Fibroblast of pulmonary artery (primary cell): Measurements from ENCODE around the gene FHOD3.

ENCODE experiments used
- DNase-seq: peaks from one replicate; pipeline ENCODE4 v3.0.0-alpha.2; 2010; ENCODE audit warnings: low read depth
- H3K4me3 ChIP-seq: replicated peaks from 2 replicates; pipeline ENCODE4 v1.5.1; 2011; ENCODE audit warnings: low read depth, mild to moderate bottlenecking, control low read depth, low read length, moderate library complexity
- TF ChIP-seq, protein P1 (sequence below): IDR thresholded peaks from 2 replicates; pipeline ENCODE4 v1.5.1; 2011; ENCODE audit warnings: mild to moderate bottlenecking, control low read depth, low read length, inconsistent platforms; ENCODE audit errors: missing control alignments

Gene FHOD3

DNA sequence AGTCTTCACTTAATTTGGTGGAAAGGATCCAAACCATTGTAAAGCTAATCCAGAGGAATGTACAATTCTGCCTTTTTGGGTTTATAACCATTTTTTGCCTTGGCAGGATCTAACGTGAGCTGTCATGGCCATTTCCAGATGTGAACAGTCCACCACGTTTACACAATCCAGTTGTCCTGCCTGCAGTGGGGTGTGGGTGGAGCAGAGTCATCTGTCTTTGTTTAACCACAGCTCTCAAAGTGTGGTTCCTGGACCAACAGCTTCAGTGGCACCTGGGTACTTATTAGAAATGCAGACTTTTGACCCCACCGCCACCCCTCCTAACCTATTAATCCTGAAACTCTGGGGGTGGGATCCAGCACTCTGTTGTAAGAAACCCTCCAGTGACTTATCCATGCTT is 35.9 kb downstream of the FHOD3 start:
- no peak overlapping the region for H3K4me3 ChIP-seq
- TF ChIP-seq, protein P1, sequence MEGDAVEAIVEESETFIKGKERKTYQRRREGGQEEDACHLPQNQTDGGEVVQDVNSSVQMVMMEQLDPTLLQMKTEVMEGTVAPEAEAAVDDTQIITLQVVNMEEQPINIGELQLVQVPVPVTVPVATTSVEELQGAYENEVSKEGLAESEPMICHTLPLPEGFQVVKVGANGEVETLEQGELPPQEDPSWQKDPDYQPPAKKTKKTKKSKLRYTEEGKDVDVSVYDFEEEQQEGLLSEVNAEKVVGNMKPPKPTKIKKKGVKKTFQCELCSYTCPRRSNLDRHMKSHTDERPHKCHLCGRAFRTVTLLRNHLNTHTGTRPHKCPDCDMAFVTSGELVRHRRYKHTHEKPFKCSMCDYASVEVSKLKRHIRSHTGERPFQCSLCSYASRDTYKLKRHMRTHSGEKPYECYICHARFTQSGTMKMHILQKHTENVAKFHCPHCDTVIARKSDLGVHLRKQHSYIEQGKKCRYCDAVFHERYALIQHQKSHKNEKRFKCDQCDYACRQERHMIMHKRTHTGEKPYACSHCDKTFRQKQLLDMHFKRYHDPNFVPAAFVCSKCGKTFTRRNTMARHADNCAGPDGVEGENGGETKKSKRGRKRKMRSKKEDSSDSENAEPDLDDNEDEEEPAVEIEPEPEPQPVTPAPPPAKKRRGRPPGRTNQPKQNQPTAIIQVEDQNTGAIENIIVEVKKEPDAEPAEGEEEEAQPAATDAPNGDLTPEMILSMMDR: no peak
- peak; percentile 90 for DNase-seq

DNA sequence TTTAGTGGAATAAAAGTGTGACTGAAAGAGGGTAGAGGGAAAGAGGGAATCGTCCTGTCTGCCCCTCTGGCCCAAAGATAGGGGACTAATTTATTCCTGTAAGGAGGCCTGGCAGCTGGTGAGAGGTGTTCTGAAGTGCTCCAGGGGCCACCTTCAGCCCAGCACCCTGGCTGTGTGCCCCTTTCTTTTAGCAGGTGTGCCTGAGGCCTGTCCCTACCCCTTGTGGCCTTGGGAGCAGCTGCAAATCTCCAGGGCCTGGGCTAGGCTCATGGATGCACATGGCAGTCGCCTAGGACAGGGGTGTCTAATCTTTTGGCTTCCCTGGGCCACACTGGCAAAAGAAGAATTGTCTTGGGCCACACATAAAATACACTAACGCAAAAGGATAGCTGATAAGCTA is 37.3 kb downstream of the FHOD3 start:
- DNase-seq: no peak
- TF ChIP-seq, protein P1: no peak
- H3K4me3 ChIP-seq: no peak overlapping the region

DNA sequence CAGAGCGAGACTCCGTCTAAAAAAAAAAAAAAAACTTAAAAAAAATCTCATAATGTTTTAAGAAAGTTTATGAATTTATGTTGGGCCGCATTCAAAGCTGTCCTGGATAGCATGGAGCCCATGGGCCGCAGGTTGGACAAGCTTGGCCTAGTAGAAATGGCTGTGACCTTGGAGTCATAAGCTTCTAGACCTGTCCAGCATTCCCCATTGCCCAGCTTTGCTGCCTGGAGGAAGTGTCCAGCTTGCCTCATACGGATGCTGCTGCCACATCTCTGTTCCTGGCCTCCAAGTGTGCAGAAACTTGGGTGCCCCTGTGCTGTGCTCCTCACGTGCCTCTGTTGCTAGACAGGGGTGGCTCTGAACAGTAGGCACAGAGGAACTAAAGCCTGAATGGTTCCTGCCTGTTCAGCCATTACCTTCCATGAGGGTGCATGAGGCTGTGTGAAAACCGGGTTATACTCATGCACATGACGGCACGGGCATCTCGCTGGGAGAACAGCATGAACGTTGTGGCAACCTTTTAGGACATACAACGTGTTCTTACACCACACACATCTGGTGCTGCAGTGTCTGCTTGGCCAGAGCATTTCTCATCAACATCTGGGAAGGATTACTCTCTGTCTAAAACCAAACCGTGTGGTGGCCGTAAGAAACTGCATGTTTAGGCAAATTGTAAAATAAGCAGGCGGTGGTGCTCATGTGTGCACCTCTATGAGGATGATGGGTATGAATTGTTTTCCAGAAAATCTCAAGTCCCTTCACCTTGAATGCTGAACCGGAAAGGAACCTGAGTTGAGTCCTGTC is 38.2 kb downstream of the FHOD3 start:
- TF ChIP-seq, protein P1: no peak
- no peak overlapping the region for H3K4me3 ChIP-seq
- no peak for DNase-seq

DNA sequence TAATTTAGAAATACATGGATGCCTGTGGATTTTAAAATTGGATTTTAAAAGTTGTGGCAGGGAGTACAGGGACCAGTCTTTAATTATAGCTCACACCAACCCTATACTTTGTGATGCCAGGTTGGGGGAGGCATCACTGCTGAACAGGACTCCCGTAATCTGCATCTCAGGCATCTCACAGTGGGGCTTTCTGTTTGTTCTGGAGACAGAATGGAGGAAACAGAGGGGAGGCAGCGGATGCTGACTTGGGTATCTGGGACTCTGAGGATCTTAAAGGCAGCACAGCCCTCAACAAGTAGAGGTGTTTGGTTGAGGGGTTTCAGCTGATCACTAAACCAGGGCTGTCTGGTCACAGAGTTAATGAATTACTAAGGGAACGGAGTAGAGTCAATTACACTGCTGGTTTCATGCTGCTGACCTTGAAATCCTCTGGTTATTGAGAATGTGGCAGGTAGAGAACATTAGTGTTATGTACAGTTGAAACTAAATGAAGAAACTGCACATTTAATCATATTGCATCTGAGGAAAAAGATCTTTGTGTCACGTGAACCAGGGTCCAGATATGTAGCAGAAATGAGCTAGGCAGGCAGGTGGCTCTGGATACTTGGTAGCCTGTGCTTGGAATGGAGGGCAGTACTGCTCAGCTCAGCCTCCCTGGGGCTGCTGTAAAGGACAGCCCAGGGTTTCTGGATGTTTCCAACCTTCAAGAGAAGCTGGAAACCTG is 40.3 kb downstream of the FHOD3 start:
- DNase-seq: no peak
- no peak overlapping the region for H3K4me3 ChIP-seq
- TF ChIP-seq, protein P1: no peak

DNA sequence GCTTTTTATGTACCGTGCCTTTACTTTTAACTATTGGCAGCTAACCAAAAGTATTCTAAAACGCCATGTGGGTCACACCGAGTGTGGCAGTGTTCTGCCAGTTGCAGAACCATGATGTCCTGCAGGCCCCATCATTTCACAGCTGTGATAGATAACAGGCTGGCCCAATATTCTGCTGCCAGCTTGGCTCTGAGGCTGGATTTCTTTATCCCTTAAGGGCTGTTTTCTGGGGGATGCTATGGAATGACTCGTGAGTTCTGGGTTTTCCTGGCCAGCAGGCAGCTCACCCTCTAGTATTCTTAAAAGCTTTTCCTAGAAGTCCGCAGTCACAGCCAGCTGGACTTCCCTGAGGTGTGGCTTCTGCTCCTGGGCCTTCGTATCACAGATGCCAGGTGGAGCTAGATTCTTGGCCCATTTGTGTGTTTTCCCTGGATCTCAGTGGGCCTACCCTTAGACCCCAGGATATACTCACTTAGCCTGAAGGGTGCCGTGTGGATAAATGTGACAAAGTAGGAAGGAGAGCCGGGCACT is 41.0 kb downstream of the FHOD3 start:
- no peak for DNase-seq
- H3K4me3 ChIP-seq: no peak overlapping the region
- TF ChIP-seq, protein P1: no peak

DNA sequence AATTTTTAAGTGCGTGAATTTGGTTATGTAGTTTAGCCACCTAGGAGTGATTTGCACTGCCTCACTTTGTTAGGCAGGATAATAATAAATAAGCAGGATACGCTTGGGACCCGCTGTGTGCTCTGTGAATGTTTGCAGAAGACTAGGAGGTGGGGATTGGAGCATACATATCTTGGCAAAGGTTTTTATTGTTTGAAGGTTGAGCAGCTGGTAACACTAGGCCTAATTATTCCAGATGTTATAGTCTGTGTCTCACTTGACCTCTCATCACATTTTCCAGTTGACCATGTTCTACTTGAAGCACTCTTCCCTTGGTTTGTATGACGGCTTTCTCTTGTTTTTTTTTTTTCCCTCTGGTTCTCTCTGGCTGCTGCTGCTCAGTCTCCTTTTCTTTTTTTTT is 42.7 kb downstream of the FHOD3 start:
- TF ChIP-seq, protein P1: no peak
- no peak overlapping the region for H3K4me3 ChIP-seq
- no peak for DNase-seq
